GM13976 (cell line): ENCODE data around the gene SLC16A9.
"Not testable (repeated sequence)": the region's sequence is repeated elsewhere in the genome, so short reads cannot be mapped to it uniquely, and the experiment has no call there.

Experiments used
- DNase-seq: peaks from one replicate; pipeline ENCODE4 v3.0.0; 2012; ENCODE audit warnings: low spot score
- CTCF ChIP-seq: IDR thresholded peaks from 2 replicates; pipeline ENCODE4 v1.5.1; 2012; ENCODE audit warnings: borderline replicate concordance, mild to moderate bottlenecking; ENCODE audit not compliant: insufficient read depth; ENCODE audit errors: extremely low read depth, missing control alignments, control extremely low read depth
- in situ Hi-C: fragments of 300-500 bp; cut with MboI; formaldehyde crosslinking; loops from one replicate; pipeline ENCODE4 v1.12.0; 2022; ENCODE audit warnings: low sequenced_read_pairs, mixed read lengths, inconsistent platforms; ENCODE audit not compliant: unreplicated experiment

SLC16A9 gene

GRCh38 chr10:59734014-59734462, 24.4 kb upstream of the SLC16A9 start:
- no peak for DNase-seq
- in situ Hi-C loops, result no loop called here
- no peak for TF ChIP-seq CTCF

DNA sequence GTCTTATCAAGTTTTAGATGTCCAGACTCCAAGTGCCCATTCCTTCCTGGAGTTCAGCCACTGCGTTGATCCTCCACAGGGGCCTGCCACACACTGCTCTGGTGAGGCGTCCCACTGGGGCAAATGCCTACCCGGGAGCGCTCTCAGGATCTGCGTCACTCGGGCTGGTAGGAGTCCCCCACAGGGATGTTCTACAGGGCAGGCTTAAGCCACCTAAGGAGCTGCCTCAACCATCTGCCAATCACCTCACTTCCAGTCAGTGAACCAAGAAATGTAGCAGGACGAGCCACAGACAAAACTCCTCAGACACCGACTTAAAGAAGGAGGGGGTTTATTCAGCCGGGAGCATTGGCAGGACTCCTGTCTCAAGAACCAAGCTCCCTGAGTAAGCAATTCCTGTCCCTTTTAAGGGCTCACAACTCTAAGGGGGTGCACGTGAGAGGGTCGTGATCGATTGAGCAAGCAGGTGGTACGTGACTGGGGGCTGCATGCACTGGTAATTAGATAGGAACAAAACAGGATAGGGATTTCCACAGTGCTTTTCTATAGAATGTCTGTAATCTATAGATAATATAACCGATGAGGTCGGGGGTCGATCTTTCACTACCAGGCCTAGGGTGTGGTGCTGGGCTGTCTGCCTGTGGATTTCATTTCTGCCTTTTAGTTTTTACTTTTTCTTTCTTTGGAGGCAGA, 23.8 kb upstream of the SLC16A9 start:
- in situ Hi-C loops, DNase-seq: not testable (repeated sequence)

DNA sequence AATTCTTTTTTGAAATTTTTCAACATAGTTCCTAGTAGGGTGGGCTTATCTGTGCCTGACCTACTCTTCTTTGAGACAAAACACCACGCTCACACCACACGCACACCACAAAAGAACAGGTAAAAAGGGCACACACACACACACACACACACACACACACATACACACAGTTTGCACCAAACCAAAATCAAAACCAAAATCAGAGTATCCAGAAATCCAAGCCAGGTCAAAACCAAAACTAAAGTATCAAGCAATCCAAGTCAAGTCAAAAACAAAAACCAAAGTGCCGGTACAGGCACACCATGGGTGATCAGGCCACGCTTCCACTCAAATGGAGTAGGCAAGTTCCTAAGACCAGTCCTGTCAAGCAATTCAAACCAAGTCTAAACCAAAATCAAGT, 23.2 kb upstream of the SLC16A9 start:
- in situ Hi-C loops, result not testable (repeated sequence)

GRCh38 chr10:59729167-59729566, 19.5 kb upstream of the SLC16A9 start:
- DNase-seq, in situ Hi-C loops: not testable (repeated sequence)

More for the DNA sequence above, 23.2 kb upstream of the SLC16A9 start:
- DNase-seq, result not testable (repeated sequence)

GRCh38 chr10:59724098-59724938, 14.7 kb upstream of the SLC16A9 start:
- no peak for DNase-seq
- in situ Hi-C loops, result no loop called here
- TF ChIP-seq CTCF, result no peak

DNA sequence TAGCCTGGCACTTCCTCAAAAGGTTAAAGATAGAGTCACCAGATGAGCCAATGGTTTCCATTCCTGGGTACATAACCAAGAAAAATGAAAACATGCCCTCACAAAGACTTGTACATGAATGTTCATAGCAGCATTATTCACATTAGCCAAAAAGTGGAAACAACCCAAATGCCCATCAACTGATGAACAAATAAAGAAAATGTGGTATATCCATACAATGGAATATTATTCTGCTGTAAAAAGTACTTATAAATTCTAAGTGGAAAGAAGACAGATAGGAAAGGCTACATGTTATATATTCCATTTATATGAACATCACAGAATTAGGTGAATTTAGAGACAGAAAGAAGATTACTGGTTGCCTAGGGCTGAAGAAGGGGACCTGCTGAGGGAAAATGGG, 10.7 kb upstream of the SLC16A9 start:
- in situ Hi-C loops, result no loop called here
- TF ChIP-seq CTCF, result no peak
- no peak for DNase-seq

DNA sequence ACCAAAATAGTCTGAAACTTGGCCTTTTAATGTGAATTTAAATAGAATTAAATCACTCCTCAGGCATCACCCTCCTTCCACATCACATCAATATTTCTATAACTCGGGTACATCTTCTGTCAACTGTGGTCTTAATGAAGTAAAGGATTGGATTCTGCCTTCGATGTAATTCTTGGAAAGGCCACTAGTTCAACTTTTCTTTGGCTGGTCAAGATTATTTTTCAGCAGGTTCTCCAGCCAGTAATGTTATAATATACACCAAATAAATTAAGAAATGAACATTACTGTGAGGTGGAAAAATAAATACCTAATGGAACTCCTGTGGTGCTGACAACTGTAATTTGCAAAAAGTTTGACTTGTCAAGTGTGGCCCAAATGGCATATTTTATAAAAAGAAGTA, 9.7 kb upstream of the SLC16A9 start:
- DNase-seq, result no peak
- in situ Hi-C loops, result no loop called here
- TF ChIP-seq CTCF, result no peak

- TF ChIP-seq CTCF, result no peak
- in situ Hi-C loops, result no loop called here
- DNase-seq, result no peak
These were observed 8.6 kb upstream of the SLC16A9 start for GRCh38 chr10:59718257-59718656.
